Measurements from ENCODE around the gene RHOU. TPM values are rescaled to one million over a fixed set of nuclear protein-coding genes. Genes with fewer than 3 reads are reported as not detected.

Gene RHOU
- total and polyA plus RNA-seq, 2 experiments from 2014 or later = 1.8 to 1.9 TPM

GRCh38 chr1:228723287-228723686 lies 12.0 kb upstream of the RHOU start:
- Histone ChIP-seq H3K27me3 (replicated peaks; ENCODE audit: insufficient read depth) (no peaks in the 10 kb centered on the region), H3K9me3 (ENCODE audit: low read depth) (no peaks in the 10 kb centered on the region), H3K36me3 (ENCODE audit: low read depth) (no peaks in the 10 kb centered on the region), H4K20me1 (ENCODE audit: insufficient read depth) (no peaks in the 10 kb centered on the region), H3F3A (ENCODE audit: insufficient read depth) (no peaks in the 10 kb centered on the region), H3K9ac (no peak overlapping the region), H3K27ac (no peak overlapping the region), H3K4me1 (ENCODE audit: insufficient read depth) (no peaks in the 10 kb centered on the region), H3K79me2 (ENCODE audit: insufficient read depth) (no peaks in the 10 kb centered on the region), H3K4me2 (ENCODE audit: unreplicated experiment) (no peak overlapping the region), H2AFZ (no peak overlapping the region), H3K4me3 (no peak overlapping the region), H3K9me2 (ENCODE audit: insufficient read depth) (no peaks in the 10 kb centered on the region)
- in situ Hi-C loops (cut with MboI) = no loop called here
- 86 to 96% methylated on average over 6 of the region's 6 CpGs for WGBS, 2 experiments (ENCODE audit: low coverage in 1 of 2, low lambda C conversion rate in 2 of 2, missing lambda C conversion rate in 2 of 2)
- DNase-seq = no peak
- no peak for TF ChIP-seq EZH2phosphoT487 (IDR thresholded peaks at IDR 0.05; ENCODE audit: insufficient read depth, low read depth)
- TF ChIP-seq EZH2 (IDR thresholded peaks at IDR 0.05; ENCODE audit: insufficient read depth, poor library complexity, severe bottlenecking) = no peak

GRCh38 chr1:228723921-228724320 lies 11.4 kb upstream of the RHOU start:
- H3K4me1 ChIP-seq (ENCODE audit: insufficient read depth) = no peaks in the 10 kb centered on the region
- H3K4me3 ChIP-seq = no peak overlapping the region
- H3F3A ChIP-seq (ENCODE audit: insufficient read depth) = no peaks in the 10 kb centered on the region
- no peaks in the 10 kb centered on the region for H3K36me3 ChIP-seq (ENCODE audit: low read depth)
- no peaks in the 10 kb centered on the region for H3K79me2 ChIP-seq (ENCODE audit: insufficient read depth)
- in situ Hi-C loops (cut with MboI) = no loop called here
- H4K20me1 ChIP-seq (ENCODE audit: insufficient read depth) = no peaks in the 10 kb centered on the region
- no peak overlapping the region for H3K9ac ChIP-seq
- 89 to 90% methylated on average over 6 of the region's 6 CpGs for WGBS, 2 experiments (ENCODE audit: low coverage in 1 of 2, low lambda C conversion rate in 2 of 2, missing lambda C conversion rate in 2 of 2)
- no peak for TF ChIP-seq EZH2phosphoT487 (IDR thresholded peaks at IDR 0.05; ENCODE audit: insufficient read depth, low read depth)
- no peak for TF ChIP-seq EZH2 (IDR thresholded peaks at IDR 0.05; ENCODE audit: insufficient read depth, poor library complexity, severe bottlenecking)
- no peaks in the 10 kb centered on the region for H3K27me3 ChIP-seq (replicated peaks; ENCODE audit: insufficient read depth)
- no peak overlapping the region for H3K4me2 ChIP-seq (ENCODE audit: unreplicated experiment)
- H2AFZ ChIP-seq = no peak overlapping the region
- H3K9me3 ChIP-seq (ENCODE audit: low read depth) = no peaks in the 10 kb centered on the region
- H3K9me2 ChIP-seq (ENCODE audit: insufficient read depth) = no peaks in the 10 kb centered on the region
- DNase-seq = no peak
- no peak overlapping the region for H3K27ac ChIP-seq

GRCh38 chr1:228725178-228725577 lies 10.1 kb upstream of the RHOU start:
- Histone ChIP-seq H2AFZ (no peak overlapping the region), H4K20me1 (ENCODE audit: insufficient read depth) (no peaks in the 10 kb centered on the region), H3K4me1 (ENCODE audit: insufficient read depth) (no peaks in the 10 kb centered on the region), H3K27ac (no peak overlapping the region), H3K36me3 (ENCODE audit: low read depth) (no peaks in the 10 kb centered on the region), H3K27me3 (replicated peaks; ENCODE audit: insufficient read depth) (no peaks in the 10 kb centered on the region), H3K9me2 (ENCODE audit: insufficient read depth) (no peaks in the 10 kb centered on the region), H3K79me2 (ENCODE audit: insufficient read depth) (no peaks in the 10 kb centered on the region), H3K9me3 (ENCODE audit: low read depth) (no peaks in the 10 kb centered on the region), H3F3A (ENCODE audit: insufficient read depth) (no peaks in the 10 kb centered on the region), H3K9ac (no peak overlapping the region), H3K4me2 (ENCODE audit: unreplicated experiment) (no peak overlapping the region), H3K4me3 (no peak overlapping the region)
- WGBS, 2 experiments (ENCODE audit: low coverage in 1 of 2, low lambda C conversion rate in 2 of 2, missing lambda C conversion rate in 2 of 2) = 75 to 77% methylated on average over 3 of the region's 3 CpGs
- in situ Hi-C loops (cut with MboI) = no loop called here
- no peak for TF ChIP-seq EZH2phosphoT487 (IDR thresholded peaks at IDR 0.05; ENCODE audit: insufficient read depth, low read depth)
- no peak for TF ChIP-seq EZH2 (IDR thresholded peaks at IDR 0.05; ENCODE audit: insufficient read depth, poor library complexity, severe bottlenecking)
- no peak for DNase-seq

GRCh38 chr1:228727681-228728171 lies 7.6 kb upstream of the RHOU start:
- in situ Hi-C loops (cut with MboI) = no loop called here
- 8 to 15% methylated on average over 1 of the region's 1 CpG for WGBS, 2 experiments (ENCODE audit: low coverage in 1 of 2, low lambda C conversion rate in 2 of 2, missing lambda C conversion rate in 2 of 2)
- H3K4me1 ChIP-seq (ENCODE audit: insufficient read depth) = no peaks in the 10 kb centered on the region
- no peaks in the 10 kb centered on the region for H3K9me2 ChIP-seq (ENCODE audit: insufficient read depth)
- H3K9ac ChIP-seq = no peak overlapping the region
- no peak overlapping the region for H3K4me2 ChIP-seq (ENCODE audit: unreplicated experiment)
- no peaks in the 10 kb centered on the region for H3K27me3 ChIP-seq (replicated peaks; ENCODE audit: insufficient read depth)
- H3F3A ChIP-seq (ENCODE audit: insufficient read depth) = no peaks in the 10 kb centered on the region
- TF ChIP-seq EZH2 (IDR thresholded peaks at IDR 0.05; ENCODE audit: insufficient read depth, poor library complexity, severe bottlenecking) = no peak
- no peak for TF ChIP-seq EZH2phosphoT487 (IDR thresholded peaks at IDR 0.05; ENCODE audit: insufficient read depth, low read depth)
- no peaks in the 10 kb centered on the region for H4K20me1 ChIP-seq (ENCODE audit: insufficient read depth)
- no peaks in the 10 kb centered on the region for H3K79me2 ChIP-seq (ENCODE audit: insufficient read depth)
- no peaks in the 10 kb centered on the region for H3K36me3 ChIP-seq (ENCODE audit: low read depth)
- no peak overlapping the region for H2AFZ ChIP-seq
- no peak overlapping the region for H3K27ac ChIP-seq
- H3K4me3 ChIP-seq = no peak overlapping the region
- H3K9me3 ChIP-seq (ENCODE audit: low read depth) = no peaks in the 10 kb centered on the region
- no peak for DNase-seq

GRCh38 chr1:228732426-228732825 lies 2.9 kb upstream of the RHOU start:
- in situ Hi-C loops (cut with MboI) = loop anchor here (10.0 kb wide), 1 partner anchor 492 kb away; no protein-coding TSS in a partner anchor
- TF ChIP-seq EZH2 (IDR thresholded peaks at IDR 0.05; ENCODE audit: insufficient read depth, poor library complexity, severe bottlenecking) (no peak), EZH2phosphoT487 (IDR thresholded peaks at IDR 0.05; ENCODE audit: insufficient read depth, low read depth) (no peak)
- Histone ChIP-seq H2AFZ (no peak overlapping the region), H3K9me3 (ENCODE audit: low read depth) (no peaks in the 10 kb centered on the region), H3F3A (ENCODE audit: insufficient read depth) (no peaks in the 10 kb centered on the region; the same call in 1 of the 2 replicates), H3K27ac (no peak overlapping the region), H3K4me1 (ENCODE audit: insufficient read depth) (no peaks in the 10 kb centered on the region), H3K27me3 (replicated peaks; ENCODE audit: insufficient read depth) (no peaks in the 10 kb centered on the region), H3K4me3 (no peak overlapping the region), H3K79me2 (ENCODE audit: insufficient read depth) (no peaks in the 10 kb centered on the region), H3K4me2 (ENCODE audit: unreplicated experiment) (no peak overlapping the region), H3K36me3 (ENCODE audit: low read depth) (no peaks in the 10 kb centered on the region), H3K9ac (no peak overlapping the region), H3K9me2 (ENCODE audit: insufficient read depth) (no peaks in the 10 kb centered on the region), H4K20me1 (ENCODE audit: insufficient read depth) (no peaks in the 10 kb centered on the region)
- 82% methylated on average over 8 of the region's 8 CpGs for WGBS, 2 experiments (ENCODE audit: low coverage in 1 of 2, low lambda C conversion rate in 2 of 2, missing lambda C conversion rate in 2 of 2)
- DNase-seq = no peak
